Lower leg skin (tissue), 3 donors: Measurements from ENCODE around the gene OST4.

Experiments used
- CTCF ChIP-seq, 3 donors: fragments of 450-650 bp; IDR thresholded peaks; one replicate each; pipeline ENCODE4 v1.5.1; 2016; ENCODE audit warnings: antibody characterized with exemption in 3 of 3, mild to moderate bottlenecking in 3 of 3, moderate library complexity in 2 of 3
- POLR2A ChIP-seq, 2 donors: fragments of 450-650 bp; IDR thresholded peaks; one replicate each; pipeline ENCODE4 v1.6.1; 2016 to 2017; ENCODE audit warnings: antibody characterized with exemption in 2 of 2, mild to moderate bottlenecking in 1 of 2, moderate library complexity in 1 of 2

GRCh38 chr2:27067385-27067784 lies 4.1 kb downstream of the OST4 start:
- TF ChIP-seq CTCF (IDR thresholded peaks at IDR 0.05) (no peak), POLR2A (IDR thresholded peaks at IDR 0.05) (no peak)
